Spinal cord (tissue), 10 donors: Measurements from ENCODE around the gene CHL1. TPM values are rescaled to one million over a fixed set of nuclear protein-coding genes. Genes with fewer than 3 reads are reported as not detected.

ENCODE experiments used
- DNase-seq, 6 donors: peaks; one replicate each; pipeline versions ENCODE4 v3.0.0 to v3.0.0-alpha.2; 2013 to 2015; ENCODE audit warnings: low spot score in 6 of 6, low read depth in 4 of 6
- H3K27ac ChIP-seq: one replicate; pipeline ENCODE4 v1.5.1; 2013; ENCODE audit warnings: low read depth, low read length, control low read depth
- H3K27me3 ChIP-seq: one replicate; pipeline ENCODE4 v1.6.1; 2013; ENCODE audit warnings: low read length; ENCODE audit not compliant: control insufficient read depth, insufficient read depth
- H3K36me3 ChIP-seq: one replicate; pipeline ENCODE4 v1.6.1; 2013; ENCODE audit warnings: low read length; ENCODE audit not compliant: control insufficient read depth, insufficient read depth
- H3K4me1 ChIP-seq: one replicate; pipeline ENCODE4 v1.6.1; 2013; ENCODE audit warnings: low read length; ENCODE audit not compliant: control insufficient read depth, insufficient read depth
- H3K4me3 ChIP-seq: one replicate; pipeline ENCODE4 v1.5.1; 2013; ENCODE audit warnings: low read depth, low read length, control low read depth
- H3K9me3 ChIP-seq: one replicate; pipeline ENCODE4 v1.6.1; 2013; ENCODE audit warnings: low read length; ENCODE audit not compliant: control insufficient read depth, insufficient read depth
- WGBS: methylation state at CpG from one replicate; pipeline ENCODE4 v1.1.5; 2013; ENCODE audit warnings: missing lambda C conversion rate; ENCODE audit not compliant: insufficient coverage; 5-methylcytosine and 5-hydroxymethylcytosine counted together
- polyA plus RNA-seq, 2 donors: library from polyadenylated mRNA; unstranded; fragments of 120-200 nt; gene quantifications; one replicate each; pipeline ENCODE4 v1.2.1, GENCODE V29; 2013; ENCODE audit not compliant: insufficient read length in 2 of 2
- total RNA-seq, 2 donors: library from RNA; depleted of rRNA in 1 of 2; stranded (reverse); fragments of 120-200 nt in 1 of 2; fragments of >200 nt in 1 of 2; gene quantifications; one replicate each; pipeline versions ENCODE4 v1.2.3 to v1.2.4, GENCODE V29; 2013 to 2014
- donor health status: healthy.

CHL1 gene
- total and polyA plus RNA-seq, 4 donors: 110 to 372 (median 165) TPM

- Histone ChIP-seq H3K36me3 (no peaks in the 10 kb centered on the region), H3K4me1 (peaks cover 8% of the 10 kb centered on the region), H3K4me3 (no peak overlapping the region), H3K27me3 (no peaks in the 10 kb centered on the region), H3K9me3 (no peaks in the 10 kb centered on the region), H3K27ac (peak overlapping the region; percentile 29)
- DNase-seq: peak in 2 of 6 donors; percentile 80 to 83
- no CpG with 5 or more reads among the region's 2 CpGs for WGBS
Measured at GRCh38 chr3:194001-194400, 2.6 kb upstream of the CHL1 start.

- Histone ChIP-seq H3K9me3 (no peaks in the 10 kb centered on the region), H3K4me1 (peaks cover 8% of the 10 kb centered on the region), H3K4me3 (no peak overlapping the region), H3K36me3 (no peaks in the 10 kb centered on the region), H3K27me3 (no peaks in the 10 kb centered on the region), H3K27ac (peak overlapping the region; percentile 29)
- WGBS: 85% methylated on average over 2 of the region's 3 CpGs
- peak in 2 of 6 donors; percentile 62 to 78 for DNase-seq
Measured at GRCh38 chr3:194421-194820, 2.1 kb upstream of the CHL1 start.

GRCh38 chr3:195666-196065, 897 bp upstream of the CHL1 start:
- H3K36me3 ChIP-seq: no peaks in the 10 kb centered on the region
- H3K27me3 ChIP-seq: no peaks in the 10 kb centered on the region
- no peaks in the 10 kb centered on the region for H3K9me3 ChIP-seq
- peaks cover 8% of the 10 kb centered on the region for H3K4me1 ChIP-seq
- WGBS: 27% methylated on average over 5 of the region's 6 CpGs
- peak overlapping the region; percentile 87 for H3K27ac ChIP-seq
- H3K4me3 ChIP-seq: peak overlapping the region; percentile 85
- peak in 2 of 6 donors; percentile 76 to 81 for DNase-seq

GRCh38 chr3:197149-197827, 725 bp downstream of the CHL1 start:
- H3K4me1 ChIP-seq: peaks cover 8% of the 10 kb centered on the region
- DNase-seq: peak in 2 of 6 donors; percentile 75 to 77
- H3K36me3 ChIP-seq: no peaks in the 10 kb centered on the region
- no peaks in the 10 kb centered on the region for H3K27me3 ChIP-seq
- 0% methylated on average over 55 of the region's 56 CpGs for WGBS
- H3K27ac ChIP-seq: peak overlapping the region; percentile 87
- H3K9me3 ChIP-seq: no peaks in the 10 kb centered on the region
- peak overlapping the region; percentile 85 for H3K4me3 ChIP-seq

- under 1% methylated on average over 65 of the region's 66 CpGs for WGBS
- peak in 2 of 6 donors; percentile 81 to 89 for DNase-seq
- Histone ChIP-seq H3K4me3 (peak overlapping the region; percentile 85), H3K4me1 (peaks cover 8% of the 10 kb centered on the region), H3K27ac (peak overlapping the region; percentile 87), H3K36me3 (no peaks in the 10 kb centered on the region), H3K9me3 (no peaks in the 10 kb centered on the region), H3K27me3 (no peaks in the 10 kb centered on the region)
Measured at GRCh38 chr3:197828-198491, 1.4 kb downstream of the CHL1 start.

- H3K27me3 ChIP-seq: no peaks in the 10 kb centered on the region
- WGBS: no CpG with 5 or more reads among the region's 2 CpGs
- H3K9me3 ChIP-seq: no peaks in the 10 kb centered on the region
- H3K36me3 ChIP-seq: no peaks in the 10 kb centered on the region
- peak overlapping the region; percentile 33 for H3K4me3 ChIP-seq
- H3K27ac ChIP-seq: no peak overlapping the region
- peaks cover 3% of the 10 kb centered on the region for H3K4me1 ChIP-seq
- peak in 1 of 6 donors; percentile 51 for DNase-seq
Measured at GRCh38 chr3:199835-200234, 3.3 kb downstream of the CHL1 start.

GRCh38 chr3:200758-201325, 4.3 kb downstream of the CHL1 start:
- no peaks in the 10 kb centered on the region for H3K27me3 ChIP-seq
- peak in 1 of 6 donors; percentile 87 for DNase-seq
- no CpG with 5 or more reads among the region's 4 CpGs for WGBS
- H3K4me1 ChIP-seq: peaks cover 6% of the 10 kb centered on the region
- H3K4me3 ChIP-seq: peak overlapping the region; percentile 1
- no peaks in the 10 kb centered on the region for H3K9me3 ChIP-seq
- H3K27ac ChIP-seq: peak overlapping the region; percentile 57
- H3K36me3 ChIP-seq: no peaks in the 10 kb centered on the region

- H3K4me3 ChIP-seq: no peak overlapping the region
- H3K27ac ChIP-seq: no peak overlapping the region
- 73% methylated on average over 2 of the region's 2 CpGs for whole genome bisulfite sequencing
Measured at GRCh38 chr3:204102-204501, 7.5 kb downstream of the CHL1 start.

GRCh38 chr3:207973-208372, 11.4 kb downstream of the CHL1 start:
- H3K4me3 ChIP-seq: no peak overlapping the region
- no peak for DNase-seq

More at GRCh38 chr3:204102-204501, 7.5 kb downstream of the CHL1 start:
- peaks cover 2% of the 10 kb centered on the region for H3K4me1 ChIP-seq
- no peaks in the 10 kb centered on the region for H3K9me3 ChIP-seq
- no peaks in the 10 kb centered on the region for H3K27me3 ChIP-seq
- peak in 1 of 6 donors; percentile 54 for DNase-seq
- no peaks in the 10 kb centered on the region for H3K36me3 ChIP-seq

More at GRCh38 chr3:207973-208372, 11.4 kb downstream of the CHL1 start:
- H3K4me1 ChIP-seq: peaks cover 8% of the 10 kb centered on the region
- no peaks in the 10 kb centered on the region for H3K27me3 ChIP-seq
- H3K9me3 ChIP-seq: no peaks in the 10 kb centered on the region
- H3K27ac ChIP-seq: no peak overlapping the region
- no peaks in the 10 kb centered on the region for H3K36me3 ChIP-seq
